GM23338 (cell line): Measurements from ENCODE around the gene VSIR. TPM values are rescaled to one million over a fixed set of nuclear protein-coding genes. Genes with fewer than 3 reads are reported as not detected.

Experiments used
- ATAC-seq: fragments of 200-7000 bp; cut with Tn5 transposase; 3 replicates; pipeline ENCODE4 v1.9.1; 2020
- DNase-seq: peaks from one replicate; pipeline ENCODE4 v3.0.0-alpha.2; 2015; ENCODE audit warnings: low spot score
- H2AFZ ChIP-seq: fragments of 200-600 bp; sonication (generic); 2 replicates; pipeline ENCODE4 v1.8.0; 2016; ENCODE audit warnings: antibody characterized with exemption, mild to moderate bottlenecking, moderate library complexity
- H3F3A ChIP-seq: fragments of 200-600 bp; sonication (generic); replicated peaks from 2 replicates; pipeline ENCODE4 v1.8.0; 2017; ENCODE audit warnings: antibody characterized with exemption, mixed run types, low read depth
- H3K27ac ChIP-seq: fragments of 200-600 bp; sonication (generic); 2 replicates; pipeline ENCODE4 v1.6.1; 2016; ENCODE audit warnings: low read depth
- H3K27me3 ChIP-seq: fragments of 200-600 bp; sonication (generic); 2 replicates; pipeline ENCODE4 v1.8.0; 2016; ENCODE audit warnings: mild to moderate bottlenecking, mixed run types, moderate library complexity; ENCODE audit not compliant: insufficient read depth
- H3K36me3 ChIP-seq: fragments of 200-600 bp; sonication (generic); 2 replicates; pipeline ENCODE4 v1.8.0; 2016; ENCODE audit warnings: mild to moderate bottlenecking; ENCODE audit not compliant: insufficient read depth
- H3K4me1 ChIP-seq: fragments of 200-600 bp; sonication (generic); 2 replicates; pipeline ENCODE4 v1.8.0; 2016; ENCODE audit warnings: mild to moderate bottlenecking, moderate library complexity; ENCODE audit not compliant: insufficient read depth
- H3K4me2 ChIP-seq: fragments of 200-600 bp; sonication (generic); 2 replicates; pipeline ENCODE4 v1.7.1; 2017; ENCODE audit warnings: mixed run types
- H3K4me3 ChIP-seq: fragments of 200-600 bp; sonication (generic); 2 replicates; pipeline ENCODE4 v1.6.1; 2016; ENCODE audit warnings: mixed run types
- H3K79me2 ChIP-seq: fragments of 200-600 bp; sonication (generic); replicated peaks from 2 replicates; pipeline ENCODE4 v1.8.0; 2017; ENCODE audit warnings: mild to moderate bottlenecking; ENCODE audit not compliant: insufficient read depth
- H3K9me2 ChIP-seq: fragments of 200-600 bp; sonication (generic); 2 replicates; pipeline ENCODE4 v1.8.0; 2017; ENCODE audit not compliant: insufficient read depth
- H4K20me1 ChIP-seq: fragments of 200-600 bp; sonication (generic); replicated peaks from 2 replicates; pipeline ENCODE4 v1.8.0; 2017; ENCODE audit warnings: mild to moderate bottlenecking; ENCODE audit not compliant: insufficient read depth
- H3K27ac Mint-ChIP-seq: 2 replicates; pipeline ENCODE4 v1.8.0; 2020; ENCODE audit warnings: inconsistent platforms, mild to moderate bottlenecking, moderate library complexity, mixed read lengths
- H3K27me3 Mint-ChIP-seq: 3 replicates; pipeline ENCODE4 v1.8.0; 2022; ENCODE audit warnings: low read depth, mild to moderate bottlenecking, moderate library complexity, mixed read lengths, inconsistent platforms; ENCODE audit not compliant: insufficient read depth, poor library complexity
- H3K36me3 Mint-ChIP-seq: 3 replicates; pipeline ENCODE4 v1.8.0; 2021; ENCODE audit warnings: low read depth, mild to moderate bottlenecking, inconsistent platforms, moderate library complexity, mixed read lengths
- H3K4me1 Mint-ChIP-seq: 3 replicates; pipeline ENCODE4 v1.8.0; 2020; ENCODE audit warnings: mild to moderate bottlenecking, inconsistent platforms, mixed read lengths
- H3K4me3 Mint-ChIP-seq: 3 replicates; pipeline ENCODE4 v1.8.0; 2021; ENCODE audit warnings: moderate library complexity, mild to moderate bottlenecking, inconsistent platforms, mixed read lengths
- H3K9me3 Mint-ChIP-seq: 3 replicates; pipeline ENCODE4 v1.8.0; 2020; ENCODE audit warnings: moderate library complexity, mild to moderate bottlenecking, inconsistent platforms, mixed read lengths
- EZH2phosphoT487 ChIP-seq: fragments of 200-600 bp; sonication (generic); IDR thresholded peaks from one replicate; pipeline ENCODE4 v1.8.1; 2018; ENCODE audit warnings: antibody characterized with exemption; ENCODE audit not compliant: unreplicated experiment
- POLR2AphosphoS5 ChIP-seq: IDR thresholded peaks from 2 replicates; pipeline ENCODE4 v1.6.1; 2016; ENCODE audit warnings: antibody characterized with exemption, low read depth
- STAT1 ChIP-seq: IDR thresholded peaks from one replicate; pipeline ENCODE4 v1.6.1; 2016; ENCODE audit warnings: antibody characterized with exemption; ENCODE audit not compliant: unreplicated experiment
- ZNF331 ChIP-seq: fragments of 250-450 bp; sonication (Bioruptor Pico); IDR thresholded peaks from 2 replicates; pipeline ENCODE4 v1.5.0; 2020; ENCODE audit warnings: low read depth, mild to moderate bottlenecking, moderate library complexity
- polyA plus RNA-seq: library from polyadenylated mRNA; unstranded; fragments of >200 nt; fragmentation: Nextera tagmentation; extraction: Ambion mirVana; gene quantifications from 2 replicates; pipeline ENCODE4 v1.2.1, GENCODE V29; 2016
- total RNA-seq: library from RNA; depleted of rRNA; stranded (reverse); fragments of >200 nt; shearing (Covaris generic); gene quantifications from 2 replicates; pipeline ENCODE4 v1.2.3, GENCODE V29; 2014
- TF ChIP-seq, protein P1 (sequence below), 2 experiments: fragments of 200-600 bp in 1 of 2; sonication (generic) in 1 of 2; conservative IDR thresholded peaks; 2 replicates each; pipeline versions ENCODE4 v1.5.1 to v1.6.1; 2016 to 2017; ENCODE audit warnings: antibody characterized with exemption in 2 of 2, low read depth in 2 of 2, mild to moderate bottlenecking in 2 of 2, moderate library complexity in 1 of 2
- TF ChIP-seq, protein P2 (sequence below): IDR thresholded peaks from 2 replicates; pipeline ENCODE4 v1.6.1; 2016; ENCODE audit warnings: antibody characterized with exemption
- TF ChIP-seq, protein P3 (sequence below): IDR thresholded peaks from one replicate; pipeline ENCODE4 v1.6.1; 2018; ENCODE audit warnings: antibody characterized with exemption; ENCODE audit not compliant: unreplicated experiment

VSIR gene
- total and polyA plus RNA-seq, 2 experiments from 2014 or later = 0.10 to 0.74 TPM

DNA sequence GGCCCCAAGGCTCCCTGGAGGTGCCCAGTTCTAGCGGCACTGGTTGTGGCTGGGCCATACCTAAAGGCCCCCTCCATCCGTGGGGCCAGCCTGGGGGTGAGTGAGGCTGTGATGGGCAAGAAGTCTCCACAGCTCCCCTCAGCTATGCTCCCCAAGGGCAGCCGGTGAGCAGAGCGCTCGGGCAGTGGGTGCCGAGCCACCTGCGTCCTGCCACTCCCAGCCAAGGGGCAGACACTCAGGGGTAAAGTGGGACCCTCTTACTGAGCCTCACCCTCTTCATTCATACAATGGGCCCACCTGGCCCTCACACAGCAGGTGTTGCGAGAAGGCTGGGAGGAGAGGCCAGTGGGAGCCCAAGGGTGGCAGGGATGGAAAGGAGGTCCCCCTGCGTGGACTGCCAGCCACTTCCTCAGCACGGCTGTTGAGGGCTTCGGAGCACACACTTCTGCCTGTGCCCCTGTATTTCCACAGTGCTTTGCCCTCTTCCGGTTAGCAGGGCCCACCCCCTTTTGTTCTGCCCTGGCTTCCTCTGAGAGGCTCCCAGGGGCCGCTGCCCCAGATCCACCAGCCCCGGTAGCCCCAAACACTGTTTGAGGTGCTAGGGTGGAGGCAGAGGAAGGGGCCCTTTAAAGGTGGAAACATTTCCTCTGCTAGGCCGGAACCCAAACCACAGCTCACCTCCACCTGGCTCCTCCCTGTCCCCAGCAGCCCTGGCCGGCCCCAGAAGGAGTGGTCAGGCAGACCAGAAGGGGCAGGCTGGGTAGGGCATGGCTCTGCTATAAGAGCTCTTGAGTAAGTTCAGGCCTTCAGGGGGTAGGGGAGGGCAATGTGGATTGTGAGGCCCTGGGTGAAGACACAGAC is 37.4 kb downstream of the VSIR start:
- Histone ChIP-seq H3K79me2 (no peaks in the 10 kb centered on the region), H2AFZ (no peak overlapping the region), H3K4me2 (no peak overlapping the region), H4K20me1 (no peaks in the 10 kb centered on the region), H3K9me2 (no peaks in the 10 kb centered on the region), H3K4me3 (no peak overlapping the region), H3K4me1 (no peaks in the 10 kb centered on the region), H3K36me3 (no peaks in the 10 kb centered on the region), H3F3A (no peaks in the 10 kb centered on the region), H3K27ac (no peak overlapping the region), H3K27me3 (no peaks in the 10 kb centered on the region)
- H3K27me3 Mint-ChIP-seq = peaks cover 9% of the 10 kb centered on the region
- H3K4me1 Mint-ChIP-seq = peaks cover 9% of the 10 kb centered on the region; the same call in 2 of the 3 replicates
- H3K9me3 Mint-ChIP-seq = no peaks in the 10 kb centered on the region
- H3K4me3 Mint-ChIP-seq = no peak overlapping the region
- no peak overlapping the region for H3K27ac Mint-ChIP-seq
- TF ChIP-seq POLR2AphosphoS5 (no peak), ZNF331 (CRISPR knock-in tag) (no peak)
- TF ChIP-seq, protein P1, sequence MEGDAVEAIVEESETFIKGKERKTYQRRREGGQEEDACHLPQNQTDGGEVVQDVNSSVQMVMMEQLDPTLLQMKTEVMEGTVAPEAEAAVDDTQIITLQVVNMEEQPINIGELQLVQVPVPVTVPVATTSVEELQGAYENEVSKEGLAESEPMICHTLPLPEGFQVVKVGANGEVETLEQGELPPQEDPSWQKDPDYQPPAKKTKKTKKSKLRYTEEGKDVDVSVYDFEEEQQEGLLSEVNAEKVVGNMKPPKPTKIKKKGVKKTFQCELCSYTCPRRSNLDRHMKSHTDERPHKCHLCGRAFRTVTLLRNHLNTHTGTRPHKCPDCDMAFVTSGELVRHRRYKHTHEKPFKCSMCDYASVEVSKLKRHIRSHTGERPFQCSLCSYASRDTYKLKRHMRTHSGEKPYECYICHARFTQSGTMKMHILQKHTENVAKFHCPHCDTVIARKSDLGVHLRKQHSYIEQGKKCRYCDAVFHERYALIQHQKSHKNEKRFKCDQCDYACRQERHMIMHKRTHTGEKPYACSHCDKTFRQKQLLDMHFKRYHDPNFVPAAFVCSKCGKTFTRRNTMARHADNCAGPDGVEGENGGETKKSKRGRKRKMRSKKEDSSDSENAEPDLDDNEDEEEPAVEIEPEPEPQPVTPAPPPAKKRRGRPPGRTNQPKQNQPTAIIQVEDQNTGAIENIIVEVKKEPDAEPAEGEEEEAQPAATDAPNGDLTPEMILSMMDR (conservative IDR thresholded peaks at IDR 0.05; ENCODE audit: low read depth in 2 of 2) = no peak
- TF ChIP-seq, protein P2, sequence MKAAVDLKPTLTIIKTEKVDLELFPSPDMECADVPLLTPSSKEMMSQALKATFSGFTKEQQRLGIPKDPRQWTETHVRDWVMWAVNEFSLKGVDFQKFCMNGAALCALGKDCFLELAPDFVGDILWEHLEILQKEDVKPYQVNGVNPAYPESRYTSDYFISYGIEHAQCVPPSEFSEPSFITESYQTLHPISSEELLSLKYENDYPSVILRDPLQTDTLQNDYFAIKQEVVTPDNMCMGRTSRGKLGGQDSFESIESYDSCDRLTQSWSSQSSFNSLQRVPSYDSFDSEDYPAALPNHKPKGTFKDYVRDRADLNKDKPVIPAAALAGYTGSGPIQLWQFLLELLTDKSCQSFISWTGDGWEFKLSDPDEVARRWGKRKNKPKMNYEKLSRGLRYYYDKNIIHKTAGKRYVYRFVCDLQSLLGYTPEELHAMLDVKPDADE = no peak
- TF ChIP-seq, protein P3, sequence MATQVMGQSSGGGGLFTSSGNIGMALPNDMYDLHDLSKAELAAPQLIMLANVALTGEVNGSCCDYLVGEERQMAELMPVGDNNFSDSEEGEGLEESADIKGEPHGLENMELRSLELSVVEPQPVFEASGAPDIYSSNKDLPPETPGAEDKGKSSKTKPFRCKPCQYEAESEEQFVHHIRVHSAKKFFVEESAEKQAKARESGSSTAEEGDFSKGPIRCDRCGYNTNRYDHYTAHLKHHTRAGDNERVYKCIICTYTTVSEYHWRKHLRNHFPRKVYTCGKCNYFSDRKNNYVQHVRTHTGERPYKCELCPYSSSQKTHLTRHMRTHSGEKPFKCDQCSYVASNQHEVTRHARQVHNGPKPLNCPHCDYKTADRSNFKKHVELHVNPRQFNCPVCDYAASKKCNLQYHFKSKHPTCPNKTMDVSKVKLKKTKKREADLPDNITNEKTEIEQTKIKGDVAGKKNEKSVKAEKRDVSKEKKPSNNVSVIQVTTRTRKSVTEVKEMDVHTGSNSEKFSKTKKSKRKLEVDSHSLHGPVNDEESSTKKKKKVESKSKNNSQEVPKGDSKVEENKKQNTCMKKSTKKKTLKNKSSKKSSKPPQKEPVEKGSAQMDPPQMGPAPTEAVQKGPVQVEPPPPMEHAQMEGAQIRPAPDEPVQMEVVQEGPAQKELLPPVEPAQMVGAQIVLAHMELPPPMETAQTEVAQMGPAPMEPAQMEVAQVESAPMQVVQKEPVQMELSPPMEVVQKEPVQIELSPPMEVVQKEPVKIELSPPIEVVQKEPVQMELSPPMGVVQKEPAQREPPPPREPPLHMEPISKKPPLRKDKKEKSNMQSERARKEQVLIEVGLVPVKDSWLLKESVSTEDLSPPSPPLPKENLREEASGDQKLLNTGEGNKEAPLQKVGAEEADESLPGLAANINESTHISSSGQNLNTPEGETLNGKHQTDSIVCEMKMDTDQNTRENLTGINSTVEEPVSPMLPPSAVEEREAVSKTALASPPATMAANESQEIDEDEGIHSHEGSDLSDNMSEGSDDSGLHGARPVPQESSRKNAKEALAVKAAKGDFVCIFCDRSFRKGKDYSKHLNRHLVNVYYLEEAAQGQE = no peak
- ATAC-seq = peak; percentile 56
- no peak for DNase-seq
- H3K36me3 Mint-ChIP-seq = no peaks in the 10 kb centered on the region

DNA sequence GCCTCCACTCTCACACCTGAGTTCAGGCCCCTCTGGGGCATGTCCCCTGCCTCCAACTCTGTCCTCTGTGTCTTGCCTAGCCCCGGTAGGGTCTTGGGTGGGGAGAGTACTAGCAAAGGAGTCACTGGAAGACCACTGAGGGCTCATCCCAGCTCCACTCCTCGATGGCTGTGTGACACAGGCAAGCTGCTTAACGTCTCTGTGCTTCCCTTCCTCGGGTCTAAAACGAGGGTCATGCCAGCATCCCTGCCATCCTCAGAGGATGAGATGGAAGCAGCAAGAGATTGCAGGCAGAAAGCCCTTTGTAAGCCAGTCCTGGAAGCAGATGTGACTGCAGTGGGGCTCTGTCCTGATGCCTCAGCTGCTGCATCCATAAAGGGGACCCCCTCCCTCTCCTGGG is 38.5 kb downstream of the VSIR start:
- Histone ChIP-seq H3K4me3 (no peak overlapping the region), H3K4me1 (no peaks in the 10 kb centered on the region), H3K36me3 (no peaks in the 10 kb centered on the region), H2AFZ (no peak overlapping the region), H3K27ac (no peak overlapping the region), H4K20me1 (no peaks in the 10 kb centered on the region), H3K79me2 (no peaks in the 10 kb centered on the region), H3K4me2 (no peak overlapping the region), H3K9me2 (no peaks in the 10 kb centered on the region), H3K27me3 (no peaks in the 10 kb centered on the region), H3F3A (no peaks in the 10 kb centered on the region)
- no peak overlapping the region for H3K4me3 Mint-ChIP-seq
- TF ChIP-seq STAT1 (no peak), EZH2phosphoT487 (no peak), POLR2AphosphoS5 (no peak)
- TF ChIP-seq, protein P2 = no peak
- peaks cover 7% of the 10 kb centered on the region for H3K27me3 Mint-ChIP-seq
- H3K4me1 Mint-ChIP-seq = peaks cover 9% of the 10 kb centered on the region; the same call in 2 of the 3 replicates
- H3K9me3 Mint-ChIP-seq = no peaks in the 10 kb centered on the region
- ATAC-seq (no peak), DNase-seq (no peak)
- no peak overlapping the region for H3K27ac Mint-ChIP-seq
- no peaks in the 10 kb centered on the region for H3K36me3 Mint-ChIP-seq
